K562 (cell line): Measurements from ENCODE around the gene SAMD9. TPM values are rescaled to one million over a fixed set of nuclear protein-coding genes. Genes with fewer than 3 reads are reported as not detected.

Source experiments
- ATAC-seq: fragments of 200-7000 bp; cut with Tn5 transposase; 3 replicates; pipeline ENCODE4 v1.9.1; 2020; ENCODE audit warnings: moderate library complexity
- BruUV-seq: library from RNA; stranded (reverse); fragments of 400-500 nt; replicated peaks from 2 replicates; lab custom pipeline; 2021; lab: Mats Ljungman, UMichigan
- CTCF ChIA-PET: fragments of 300-600 bp; formaldehyde crosslinking; extraction: SDS; loops from one replicate; lab custom pipeline; 2021; ENCODE audit warnings: low intra/inter-chr PET ratio; lab: Yijun Ruan, JAX
- POLR2A ChIA-PET: fragments of 300-600, 350-650 bp; sonication (Branson Sonifier 250); formaldehyde crosslinking; extraction: SDS; loops from one replicate; lab custom pipeline; 2021; ENCODE audit warnings: antibody characterized with exemption, inconsistent platforms; lab: Yijun Ruan, JAX
- DNase-seq, 4 experiments: peaks; one replicate each; pipeline versions ENCODE4 v3.0.0 to v3.0.0-alpha.2; 2011 to 2018; ENCODE audit warnings: low spot score in 3 of 4, mixed read lengths in 3 of 4; ENCODE audit errors: extremely low read depth in 1 of 4
- FAIRE-seq: peaks from 2 replicates; lab custom pipeline; 2011; peaks lifted over from hg19 to GRCh38; lab: Jason Lieb, UNC
- H2AFZ ChIP-seq: 2 replicates; pipeline ENCODE4 v1.6.0; 2011; ENCODE audit warnings: low read depth, low read length, control low read depth, inconsistent platforms
- H3K27ac ChIP-seq: fragments of 200-600 bp; 3 replicates; pipeline ENCODE4 v1.8.0; 2011; ENCODE audit warnings: low read depth, mild to moderate bottlenecking, control low read depth, inconsistent platforms, low read length, moderate library complexity, mixed read lengths; ENCODE audit errors: extremely low read depth
- H3K27me3 ChIP-seq, 2 experiments: fragments of 300-600 bp in 1 of 2; 2 replicates in 1 of 2; 3 replicates in 1 of 2; pipeline versions ENCODE4 v1.6.0 to v1.8.0; 2011; ENCODE audit warnings: inconsistent platforms in 2 of 2, low read length in 2 of 2, mild to moderate bottlenecking in 1 of 2, mixed read lengths in 1 of 2, moderate library complexity in 1 of 2; ENCODE audit not compliant: control insufficient read depth in 2 of 2, insufficient read depth in 2 of 2
- H3K36me3 ChIP-seq: fragments of 300-600 bp; 3 replicates; pipeline ENCODE4 v1.8.0; 2011; ENCODE audit warnings: mild to moderate bottlenecking, low read length, inconsistent platforms; ENCODE audit not compliant: control insufficient read depth, insufficient read depth
- H3K4me1 ChIP-seq, 2 experiments: fragments of 200-600 bp in 1 of 2; replicated peaks in 1 of 2; 2 replicates in 1 of 2; 3 replicates in 1 of 2; pipeline versions ENCODE4 v1.5.1 to v1.8.0; 2011; ENCODE audit warnings: inconsistent platforms in 2 of 2, low read length in 2 of 2, mild to moderate bottlenecking in 1 of 2, mixed read lengths in 1 of 2, moderate library complexity in 1 of 2; ENCODE audit not compliant: control insufficient read depth in 2 of 2, insufficient read depth in 2 of 2
- H3K4me2 ChIP-seq: 2 replicates; pipeline ENCODE4 v1.6.1; 2011; ENCODE audit warnings: low read length, control low read depth, inconsistent platforms, mixed read lengths; ENCODE audit not compliant: insufficient read depth
- H3K4me3 ChIP-seq: fragments of 200-600 bp; sonication (generic), shearing (Covaris generic); 2 replicates; pipeline ENCODE4 v1.5.1; 2016; ENCODE audit warnings: control low read depth, inconsistent platforms
- H3K79me2 ChIP-seq: fragments of 200-600 bp; 3 replicates; pipeline ENCODE4 v1.8.0; 2011; ENCODE audit warnings: low read length, inconsistent platforms; ENCODE audit not compliant: control insufficient read depth, insufficient read depth
- H3K9ac ChIP-seq, 2 experiments: 2 replicates each; pipeline versions ENCODE4 v1.6.0 to v1.6.1; 2011; ENCODE audit warnings: low read depth in 2 of 2, low read length in 2 of 2, control low read depth in 1 of 2, inconsistent platforms in 1 of 2, mild to moderate bottlenecking in 1 of 2, mixed read lengths in 1 of 2; ENCODE audit not compliant: insufficient read depth in 1 of 2
- H3K9me1 ChIP-seq: one replicate; pipeline ENCODE4 v1.6.0; 2011; ENCODE audit warnings: inconsistent platforms, mild to moderate bottlenecking, low read length, moderate library complexity; ENCODE audit not compliant: control insufficient read depth, insufficient read depth
- H3K9me3 ChIP-seq: replicated peaks from 2 replicates; pipeline ENCODE4 v1.5.1; 2011; ENCODE audit warnings: low read depth, low read length, inconsistent platforms; ENCODE audit not compliant: control insufficient read depth, insufficient read depth
- H4K20me1 ChIP-seq: replicated peaks from 2 replicates; pipeline ENCODE4 v1.6.1; 2011; ENCODE audit warnings: low read length, inconsistent platforms, mixed read lengths; ENCODE audit not compliant: control insufficient read depth, insufficient read depth
- ATF6 ChIP-seq: sonication (generic); formaldehyde crosslinking; IDR thresholded peaks from 2 replicates; pipeline ENCODE4 v1.4.0; 2020; ENCODE audit warnings: mild to moderate bottlenecking, missing genetic modification reagents
- BRCA1 ChIP-seq, 2 experiments: fragments of 450-650 bp in 1 of 2; sonication (generic) in 1 of 2; formaldehyde crosslinking in 1 of 2; IDR thresholded peaks; 2 replicates each; pipeline versions ENCODE4 v1.5.0 to v1.6.1; 2017 to 2020; ENCODE audit warnings: mild to moderate bottlenecking in 1 of 2, missing genetic modification reagents in 1 of 2
- ELF4 ChIP-seq: fragments of 450-650 bp; formaldehyde crosslinking; IDR thresholded peaks from 2 replicates; pipeline ENCODE4 v1.4.0; 2022; ENCODE audit warnings: missing genetic modification characterization
- ETV5 ChIP-seq: sonication (generic); formaldehyde crosslinking; IDR thresholded peaks from 2 replicates; pipeline ENCODE4 v1.4.0; 2020; ENCODE audit warnings: low read depth, mild to moderate bottlenecking, missing genetic modification reagents
- FOXA3 ChIP-seq, 2 experiments: fragments of 450-650 bp in 1 of 2; sonication (generic) in 1 of 2; formaldehyde crosslinking; IDR thresholded peaks in 1 of 2; conservative IDR thresholded peaks in 1 of 2; 2 replicates each; pipeline versions ENCODE4 v1.4.0 to v1.8.0; 2020 to 2022; ENCODE audit warnings: mild to moderate bottlenecking in 2 of 2, missing genetic modification reagents in 1 of 2
- FOXK1 ChIP-seq: sonication (generic); formaldehyde crosslinking; IDR thresholded peaks from 2 replicates; pipeline ENCODE4 v1.8.0; 2022; ENCODE audit warnings: missing genetic modification reagents, mild to moderate bottlenecking, borderline replicate concordance
- HNRNPLL ChIP-seq: fragments of 200-400 bp; formaldehyde crosslinking; IDR thresholded peaks from 2 replicates; pipeline ENCODE4 v1.6.1; 2017; ENCODE audit warnings: low read length, low read depth, mild to moderate bottlenecking; ENCODE audit not compliant: poor library complexity, severe bottlenecking
- HNRNPUL1 ChIP-seq: fragments of 200-400 bp; formaldehyde crosslinking; IDR thresholded peaks from 2 replicates; pipeline ENCODE4 v1.6.1; 2017; ENCODE audit warnings: low read length
- HSF4 ChIP-seq: fragments of 250-450 bp; sonication (Bioruptor Pico); IDR thresholded peaks from 2 replicates; pipeline ENCODE4 v2.1.2; 2022; ENCODE audit warnings: mild to moderate bottlenecking, moderate library complexity, borderline replicate concordance
- IRF9 ChIP-seq: fragments of 450-650 bp; IDR thresholded peaks from 2 replicates; pipeline ENCODE4 v1.6.1; 2016; ENCODE audit warnings: missing biosample characterization, missing genetic modification characterization
- SRSF3 ChIP-seq: fragments of 200-400 bp; formaldehyde crosslinking; IDR thresholded peaks from 2 replicates; pipeline ENCODE4 v1.6.1; 2016; ENCODE audit warnings: mild to moderate bottlenecking, low read length, moderate library complexity; ENCODE audit not compliant: insufficient read depth
- TFAM ChIP-seq: fragments of 250-450 bp; sonication (Bioruptor Pico); conservative IDR thresholded peaks from 2 replicates; pipeline ENCODE4 v1.5.0; 2021; ENCODE audit warnings: mild to moderate bottlenecking, moderate library complexity
- ZBTB26 ChIP-seq: fragments of 450-650 bp; formaldehyde crosslinking; IDR thresholded peaks from 2 replicates; pipeline ENCODE4 v1.4.0; 2022; ENCODE audit warnings: missing genetic modification characterization
- ZNF197 ChIP-seq: fragments of 200-800 bp; sonication (Bioruptor generic); IDR thresholded peaks from 2 replicates; pipeline ENCODE4 v1.6.1; 2016; ENCODE audit warnings: low read depth, missing genetic modification characterization, missing compliant biosample characterization
- ZNF780A ChIP-seq: fragments of 250-450 bp; sonication (Bioruptor Pico); IDR thresholded peaks from 2 replicates; pipeline ENCODE4 v1.5.0; 2021; ENCODE audit warnings: mild to moderate bottlenecking
- WGBS: fragments of 100-300 bp; shearing (Covaris generic); methylation state at CpG from one replicate; pipeline ENCODE4 v1.1.6; 2016; ENCODE audit warnings: low coverage, mixed read lengths; ENCODE audit not compliant: insufficient coverage; ENCODE audit errors: missing lambda C conversion rate; 5-methylcytosine and 5-hydroxymethylcytosine counted together
- in situ Hi-C: fragments of 300-500 bp; cut with MboI; formaldehyde crosslinking; loops from 4 replicates; pipeline ENCODE4 v1.15.0; 2018; ENCODE audit warnings: inconsistent platforms, mixed read lengths
- intact Hi-C: fragments of 100-400 bp; cut with micrococcal nuclease; formaldehyde crosslinking; loops from 2 replicates; pipeline ENCODE4 v1.14.2; 2022
- polyA plus RNA-seq, 8 experiments: library from polyadenylated mRNA; depleted of rRNA in 4 of 8; stranded (reverse) in 5 of 8; unstranded in 3 of 8; fragments of >200 nt; fragmentation: Nextera tagmentation in 2 of 8; fragmentation: Illumina TruSeq in 1 of 8; extraction: Ambion mirVana in 2 of 8; extraction: Trizol in 1 of 8; gene quantifications; 2 replicates each; pipeline versions ENCODE4 v1.2.1 to v1.2.3, GENCODE V29; 2011 to 2014; ENCODE audit warnings: inconsistent platforms in 1 of 8, missing spikeins in 1 of 8
- total RNA-seq, 7 experiments: library from RNA; depleted of rRNA in 6 of 7; stranded (reverse); fragments of >200 nt in 6 of 7; fragmentation: Illumina TruSeq in 2 of 7; extraction: Trizol in 2 of 7; gene quantifications; 2 replicates each; pipeline versions ENCODE4 v1.2.1 to v1.2.3, GENCODE V29; 2011 to 2021; ENCODE audit warnings: low replicate concordance in 1 of 7

The SAMD9 gene
- total and polyA plus RNA-seq, 9 of the 15 experiments (the other 6 are each of a cell fraction or from before 2014, with no cell fraction given) = 1.0 to 4.0 (median 1.9) TPM

GRCh38 chr7:93097388-93097787 lies 20.4 kb downstream of the SAMD9 start:
- CTCF ChIA-PET = no interaction called here
- in situ Hi-C loops = no loop called here
- H3K4me1 ChIP-seq = no peaks in the 10 kb centered on the region
- ATAC-seq (no peak), FAIRE-seq (no peak), DNase-seq (no peak)
- no TSS peak for BruUV-seq
- POLR2A ChIA-PET = no interaction called here
- H3K9me3 ChIP-seq = peaks cover 6% of the 10 kb centered on the region
- H3K79me2 ChIP-seq = no peaks in the 10 kb centered on the region
- H3K27ac ChIP-seq = no peak overlapping the region
- no peak overlapping the region for H3K9ac ChIP-seq
- no peak overlapping the region for H2AFZ ChIP-seq
- H3K36me3 ChIP-seq = no peaks in the 10 kb centered on the region
- intact Hi-C loops = no loop called here
- WGBS = 0% methylated on average over 2 of the region's 2 CpGs
- no peaks in the 10 kb centered on the region for H4K20me1 ChIP-seq
- peaks cover 0 to 5% of the 10 kb centered on the region in 2 experiments; a peak in 2 of 5 replicates for H3K27me3 ChIP-seq
- H3K4me2 ChIP-seq = no peak overlapping the region
- TF ChIP-seq HNRNPLL (no peak), SRSF3 (no peak), ZNF780A (CRISPR knock-in tag) (no peak), FOXK1 (no peak), ZBTB26 (CRISPR knock-in tag) (no peak), BRCA1 (IDR thresholded peaks at IDR 0.05) (no peak), BRCA1 (CRISPR knock-in tag; IDR thresholded peaks at IDR 0.05) (no peak), ETV5 (CRISPR knock-in tag) (no peak), TFAM (CRISPR knock-in tag) (no peak), HSF4 (CRISPR knock-in tag) (no peak), HNRNPUL1 (no peak), IRF9 (tag) (no peak), FOXA3 (CRISPR knock-in tag; conservative IDR thresholded peaks at IDR 0.05 in 1 of 2, IDR thresholded peaks at IDR 0.05 in 1 of 2) (no peak), ZNF197 (CRISPR knock-in tag) (no peak), ATF6 (no peak), ELF4 (CRISPR knock-in tag) (no peak)
- H3K9me1 ChIP-seq = no peaks in the 10 kb centered on the region
- no peak overlapping the region for H3K4me3 ChIP-seq
